Measurements from ENCODE around the gene CDKL5.
A peak's percentile ranks its signal among the peaks of the same experiment; 100 is the strongest.
"Not testable (repeated sequence)": the region's sequence is repeated elsewhere in the genome, so short reads cannot be mapped to it uniquely, and the experiment has no call there.

CDKL5 gene

DNA sequence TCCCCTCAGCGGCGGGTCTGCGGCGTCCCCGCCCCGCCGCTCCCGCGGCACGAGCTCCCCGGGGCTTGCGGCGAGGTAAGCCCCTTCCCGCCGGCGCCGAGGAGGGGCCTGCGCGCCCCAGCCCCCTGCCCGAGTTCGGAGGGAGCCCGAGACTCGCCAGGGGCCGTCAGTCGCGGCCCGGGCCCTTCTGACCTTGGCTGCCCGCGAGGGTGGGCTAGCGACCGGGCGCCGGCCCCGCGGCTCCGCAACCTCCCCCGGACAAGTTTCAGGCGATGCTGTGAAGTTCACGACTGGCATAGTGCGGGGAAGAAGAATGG, 554 bp downstream of the CDKL5 start:
- peak overlapping the region; percentile 54 to 85 for H3K4me3 ChIP-seq (ENCODE audit: low read length in 2 of 2)
- H4K8ac ChIP-seq (ENCODE audit: low read depth, low read length) = no peak overlapping the region
- H3K18ac ChIP-seq (ENCODE audit: low read length) = no peak overlapping the region
- H3K4me2 ChIP-seq (ENCODE audit: insufficient read depth, low read length, poor library complexity, severe bottlenecking) = peak overlapping the region; percentile 45
- no peak overlapping the region for H3K27ac ChIP-seq (replicated peaks; ENCODE audit: low read length)
- no peak overlapping the region for H3K9ac ChIP-seq (ENCODE audit: low read depth, low read length, poor library complexity)
- no peak overlapping the region for H2BK12ac ChIP-seq (ENCODE audit: low read length)
- no peak overlapping the region for H4K91ac ChIP-seq (ENCODE audit: low read depth, low read length, poor library complexity)
- no peak overlapping the region for H2BK5ac ChIP-seq (ENCODE audit: low read length)
- no peaks in the 10 kb centered on the region for H3K36me3 ChIP-seq (replicated peaks in 1 of 2; ENCODE audit: control insufficient read depth in 2 of 2, insufficient read depth in 2 of 2, low read length in 2 of 2)
- H3K27me3 ChIP-seq (ENCODE audit: control insufficient read depth in 3 of 3, insufficient read depth in 3 of 3, low read depth in 1 of 3, low read length in 3 of 3) = peaks cover 0 to 5% (median 0%) of the 10 kb centered on the region in 3 experiments
- H3K4ac ChIP-seq (ENCODE audit: low read length) = no peak overlapping the region
- H2BK15ac ChIP-seq (ENCODE audit: low read length) = no peak overlapping the region
- no peak overlapping the region for H3K14ac ChIP-seq (ENCODE audit: low read length)
- no peak overlapping the region for H2AK5ac ChIP-seq (ENCODE audit: low read depth, low read length)
- H3K23ac ChIP-seq (ENCODE audit: low read depth, low read length, poor library complexity) = no peak overlapping the region
- peaks cover 2% of the 10 kb centered on the region for H3K79me1 ChIP-seq (ENCODE audit: low read depth, low read length)
- H3K9me3 ChIP-seq (replicated peaks in 1 of 2; ENCODE audit: control insufficient read depth in 2 of 2, insufficient read depth in 1 of 2, low read depth in 1 of 2, low read length in 2 of 2) = no peaks in the 10 kb centered on the region
- H2BK120ac ChIP-seq (ENCODE audit: low read depth, low read length) = no peak overlapping the region
- no peaks in the 10 kb centered on the region for H3K4me1 ChIP-seq (ENCODE audit: control insufficient read depth in 2 of 2, insufficient read depth in 1 of 2, low read depth in 1 of 2, low read length in 2 of 2)
- peak overlapping the region; percentile 95 for H2AFZ ChIP-seq (ENCODE audit: low read length)
- no peak for DNase-seq (ENCODE audit: low spot score)
- WGBS, 2 donors (ENCODE audit: extremely low coverage in 2 of 2, insufficient read length in 2 of 2, insufficient replicate concordance in 1 of 2) = no CpG with 5 or more reads among the region's 40 CpGs

DNA sequence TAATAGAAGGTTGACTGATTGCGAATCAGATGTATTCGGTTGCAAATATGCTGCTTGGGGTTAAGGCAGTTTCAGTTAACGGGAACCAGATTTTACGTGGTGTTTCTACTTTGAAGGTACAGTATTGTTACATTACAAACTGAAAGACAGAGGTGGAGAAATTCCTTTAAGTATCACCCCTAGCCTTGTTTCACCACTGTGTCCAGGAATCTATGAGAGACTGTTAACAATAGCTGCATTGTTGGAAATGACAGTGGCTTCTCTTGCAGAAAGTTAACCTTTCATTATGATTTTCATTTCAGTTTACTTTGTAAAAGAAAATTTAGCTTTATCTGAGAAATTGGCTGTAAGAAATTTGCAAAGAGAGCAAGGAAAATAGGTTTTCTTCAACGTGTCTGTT, 2.6 kb downstream of the CDKL5 start:
- Histone ChIP-seq H3K79me1 (ENCODE audit: low read depth, low read length) (peaks cover 2% of the 10 kb centered on the region), H3K9ac (ENCODE audit: low read depth, low read length, poor library complexity) (no peak overlapping the region), H4K8ac (ENCODE audit: low read depth, low read length) (no peak overlapping the region), H2AFZ (ENCODE audit: low read length) (no peak overlapping the region), H4K91ac (ENCODE audit: low read depth, low read length, poor library complexity) (no peak overlapping the region), H3K4me1 (ENCODE audit: control insufficient read depth in 2 of 2, insufficient read depth in 1 of 2, low read depth in 1 of 2, low read length in 2 of 2) (no peaks in the 10 kb centered on the region), H3K27me3 (ENCODE audit: control insufficient read depth in 3 of 3, insufficient read depth in 3 of 3, low read depth in 1 of 3, low read length in 3 of 3) (peaks cover 0 to 5% (median 0%) of the 10 kb centered on the region in 3 experiments), H2BK5ac (ENCODE audit: low read length) (no peak overlapping the region), H2BK12ac (ENCODE audit: low read length) (no peak overlapping the region), H3K36me3 (replicated peaks in 1 of 2; ENCODE audit: control insufficient read depth in 2 of 2, insufficient read depth in 2 of 2, low read length in 2 of 2) (no peaks in the 10 kb centered on the region), H3K4me3 (ENCODE audit: low read length in 2 of 2) (no peak overlapping the region), H3K23ac (ENCODE audit: low read depth, low read length, poor library complexity) (no peak overlapping the region), H3K4me2 (ENCODE audit: insufficient read depth, low read length, poor library complexity, severe bottlenecking) (no peak overlapping the region), H3K9me3 (replicated peaks in 1 of 2; ENCODE audit: control insufficient read depth in 2 of 2, insufficient read depth in 1 of 2, low read depth in 1 of 2, low read length in 2 of 2) (no peaks in the 10 kb centered on the region), H3K14ac (ENCODE audit: low read length) (no peak overlapping the region), H3K18ac (ENCODE audit: low read length) (no peak overlapping the region), H2BK15ac (ENCODE audit: low read length) (no peak overlapping the region), H2BK120ac (ENCODE audit: low read depth, low read length) (no peak overlapping the region), H3K27ac (replicated peaks; ENCODE audit: low read length) (no peak overlapping the region), H2AK5ac (ENCODE audit: low read depth, low read length) (no peak overlapping the region), H3K4ac (ENCODE audit: low read length) (no peak overlapping the region)
- DNase-seq (ENCODE audit: low spot score) = no peak
- no CpG with 5 or more reads among the region's 5 CpGs for WGBS, 2 donors (ENCODE audit: extremely low coverage in 2 of 2, insufficient read length in 2 of 2, insufficient replicate concordance in 1 of 2)

DNA sequence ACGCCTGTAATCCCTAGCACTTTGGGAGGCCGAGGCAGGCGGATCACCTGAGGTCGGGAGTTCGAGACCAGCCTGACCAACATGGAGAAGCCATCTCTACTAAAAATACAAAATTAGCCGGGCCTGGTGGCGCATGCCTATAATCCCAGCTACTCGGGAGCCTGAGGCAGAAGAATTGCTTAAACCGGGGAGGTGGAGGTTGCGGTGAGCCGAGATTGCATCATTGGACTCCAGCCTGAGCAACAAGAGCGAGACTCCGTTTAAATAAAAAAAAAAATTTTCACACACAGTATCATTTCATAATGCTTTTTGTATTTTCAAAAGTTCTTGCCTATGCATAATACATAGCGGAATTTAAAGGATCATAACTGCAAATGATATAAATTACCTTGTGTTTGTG, 7.9 kb downstream of the CDKL5 start:
- not testable (repeated sequence) for H3K23ac ChIP-seq (ENCODE audit: low read depth, low read length, poor library complexity); H3K4me1 ChIP-seq (ENCODE audit: control insufficient read depth in 2 of 2, insufficient read depth in 1 of 2, low read depth in 1 of 2, low read length in 2 of 2); H2AFZ ChIP-seq (ENCODE audit: low read length); H2BK15ac ChIP-seq (ENCODE audit: low read length); H3K18ac ChIP-seq (ENCODE audit: low read length); H3K79me1 ChIP-seq (ENCODE audit: low read depth, low read length); H3K27ac ChIP-seq (replicated peaks; ENCODE audit: low read length); H2BK12ac ChIP-seq (ENCODE audit: low read length); H2BK5ac ChIP-seq (ENCODE audit: low read length); H4K91ac ChIP-seq (ENCODE audit: low read depth, low read length, poor library complexity); H2AK5ac ChIP-seq (ENCODE audit: low read depth, low read length); H3K36me3 ChIP-seq (replicated peaks in 1 of 2; ENCODE audit: control insufficient read depth in 2 of 2, insufficient read depth in 2 of 2, low read length in 2 of 2); H3K9ac ChIP-seq (ENCODE audit: low read depth, low read length, poor library complexity); H3K14ac ChIP-seq (ENCODE audit: low read length); H2BK120ac ChIP-seq (ENCODE audit: low read depth, low read length); H3K9me3 ChIP-seq (replicated peaks in 1 of 2; ENCODE audit: control insufficient read depth in 2 of 2, insufficient read depth in 1 of 2, low read depth in 1 of 2, low read length in 2 of 2); H3K4me3 ChIP-seq (ENCODE audit: low read length in 2 of 2); H3K4ac ChIP-seq (ENCODE audit: low read length); H4K8ac ChIP-seq (ENCODE audit: low read depth, low read length); H3K4me2 ChIP-seq (ENCODE audit: insufficient read depth, low read length, poor library complexity, severe bottlenecking); H3K27me3 ChIP-seq (ENCODE audit: control insufficient read depth in 3 of 3, insufficient read depth in 3 of 3, low read depth in 1 of 3, low read length in 3 of 3); DNase-seq (ENCODE audit: low spot score)
- WGBS, 2 donors (ENCODE audit: extremely low coverage in 2 of 2, insufficient read length in 2 of 2, insufficient replicate concordance in 1 of 2) = no CpG with 5 or more reads among the region's 14 CpGs

DNA sequence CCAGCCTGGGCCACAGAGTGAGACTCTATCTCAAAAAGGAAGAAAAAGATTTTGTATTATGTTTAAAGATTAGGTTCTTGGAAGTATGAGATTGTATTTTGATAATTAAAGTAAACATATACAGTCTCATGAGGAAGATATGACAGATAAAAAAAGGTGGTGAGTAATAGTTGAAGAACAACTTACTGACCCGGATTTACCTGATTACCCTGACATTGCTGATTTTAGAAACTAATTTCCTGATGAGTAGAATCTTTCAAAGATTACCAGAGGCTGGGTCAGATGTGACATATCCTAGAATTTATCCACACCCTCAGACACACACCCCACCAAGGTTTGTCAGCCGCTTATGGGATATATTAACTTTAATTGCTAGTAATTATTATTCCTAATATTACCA, 9.5 kb downstream of the CDKL5 start:
- Histone ChIP-seq H3K4me1 (ENCODE audit: control insufficient read depth in 2 of 2, insufficient read depth in 1 of 2, low read depth in 1 of 2, low read length in 2 of 2) (peaks cover 0 to 4% of the 10 kb centered on the region in 2 donors), H3K18ac (ENCODE audit: low read length) (no peak overlapping the region), H2AK5ac (ENCODE audit: low read depth, low read length) (no peak overlapping the region), H4K8ac (ENCODE audit: low read depth, low read length) (no peak overlapping the region), H3K27me3 (ENCODE audit: control insufficient read depth in 3 of 3, insufficient read depth in 3 of 3, low read depth in 1 of 3, low read length in 3 of 3) (no peaks in the 10 kb centered on the region), H2BK5ac (ENCODE audit: low read length) (no peak overlapping the region), H3K9me3 (replicated peaks in 1 of 2; ENCODE audit: control insufficient read depth in 2 of 2, insufficient read depth in 1 of 2, low read depth in 1 of 2, low read length in 2 of 2) (no peaks in the 10 kb centered on the region), H3K4me3 (ENCODE audit: low read length in 2 of 2) (no peak overlapping the region), H3K23ac (ENCODE audit: low read depth, low read length, poor library complexity) (no peak overlapping the region), H4K91ac (ENCODE audit: low read depth, low read length, poor library complexity) (no peak overlapping the region), H3K4me2 (ENCODE audit: insufficient read depth, low read length, poor library complexity, severe bottlenecking) (no peak overlapping the region), H2BK15ac (ENCODE audit: low read length) (no peak overlapping the region), H3K79me1 (ENCODE audit: low read depth, low read length) (no peaks in the 10 kb centered on the region), H3K4ac (ENCODE audit: low read length) (no peak overlapping the region), H2BK12ac (ENCODE audit: low read length) (no peak overlapping the region), H3K9ac (ENCODE audit: low read depth, low read length, poor library complexity) (no peak overlapping the region), H2BK120ac (ENCODE audit: low read depth, low read length) (no peak overlapping the region), H2AFZ (ENCODE audit: low read length) (no peak overlapping the region), H3K14ac (ENCODE audit: low read length) (no peak overlapping the region), H3K27ac (replicated peaks; ENCODE audit: low read length) (no peak overlapping the region), H3K36me3 (replicated peaks in 1 of 2; ENCODE audit: control insufficient read depth in 2 of 2, insufficient read depth in 2 of 2, low read length in 2 of 2) (no peaks in the 10 kb centered on the region)
- no peak for DNase-seq (ENCODE audit: low spot score)
- no CpG with 5 or more reads among the region's 2 CpGs for WGBS, 2 donors (ENCODE audit: extremely low coverage in 2 of 2, insufficient read length in 2 of 2, insufficient replicate concordance in 1 of 2)
